ENCODE data around the gene MAP4.

Gene MAP4

GRCh38 chr3:47825590-47825989, 190.6 kb downstream of the MAP4 start:
- FAIRE-seq, result no peak

- FAIRE-seq, result no peak
Observed at GRCh38 chr3:47824541-47825473, 191.4 kb downstream of the MAP4 start.

GRCh38 chr3:47817609-47818008, 198.6 kb downstream of the MAP4 start:
- no peak for FAIRE-seq

GRCh38 chr3:47813551-47814177, 202.6 kb downstream of the MAP4 start:
- no peak for FAIRE-seq

- FAIRE-seq, result no peak
Observed at GRCh38 chr3:47804577-47804976, 211.6 kb downstream of the MAP4 start.

- no peak for FAIRE-seq
Observed at GRCh38 chr3:47803480-47804025, 212.7 kb downstream of the MAP4 start.

GRCh38 chr3:47802734-47803479, 213.3 kb downstream of the MAP4 start, which contains the start of gene DHX30:
TSS of gene DHX30 (plus strand) at chr3:47803138. CDS start at chr3:47810684, 7,546 bp downstream.
- no peak for FAIRE-seq
